ENCODE results near the gene CSMD2.

The CSMD2 gene

GRCh38 chr1:33866281-33866680 is 298.7 kb downstream of the CSMD2 start:
- TF ChIP-seq CTCF (IDR thresholded peaks at IDR 0.05; ENCODE audit: low read depth, low read length, missing control alignments) = no peak

GRCh38 chr1:33864460-33865389 is 300.3 kb downstream of the CSMD2 start:
- no peak for DNase-seq (ENCODE audit: low read depth)
- H3K4me3 ChIP-seq (ENCODE audit: low read depth, low read length) = no peak overlapping the region
- no peak for TF ChIP-seq CTCF (IDR thresholded peaks at IDR 0.05; ENCODE audit: low read depth, low read length, missing control alignments)

More at GRCh38 chr1:33866281-33866680, 298.7 kb downstream of the CSMD2 start:
- no peak overlapping the region for H3K4me3 ChIP-seq (ENCODE audit: low read depth, low read length)
- no peak for DNase-seq (ENCODE audit: low read depth)

GRCh38 chr1:33863779-33864178 is 301.3 kb downstream of the CSMD2 start, which contains the start of gene HMGB4:
HMGB4 (plus strand) TSS chr1:33864079; CDS start chr1:33864192, 113 bp downstream.
- no peak for TF ChIP-seq CTCF (IDR thresholded peaks at IDR 0.05; ENCODE audit: low read depth, low read length, missing control alignments)
- H3K4me3 ChIP-seq (ENCODE audit: low read depth, low read length) = no peak within 1 kb of the TSS
- no peak for DNase-seq (ENCODE audit: low read depth)

- no peak for DNase-seq (ENCODE audit: low read depth)
- TF ChIP-seq CTCF (IDR thresholded peaks at IDR 0.05; ENCODE audit: low read depth, low read length, missing control alignments) = no peak
- H3K4me3 ChIP-seq (ENCODE audit: low read depth, low read length) = no peak overlapping the region
Measured at GRCh38 chr1:33860671-33861070, 304.4 kb downstream of the CSMD2 start.

- no peak overlapping the region for H3K4me3 ChIP-seq (ENCODE audit: low read depth, low read length)
- no peak for TF ChIP-seq CTCF (IDR thresholded peaks at IDR 0.05; ENCODE audit: low read depth, low read length, missing control alignments)
- no peak for DNase-seq (ENCODE audit: low read depth)
Measured at GRCh38 chr1:33854091-33854490, 310.9 kb downstream of the CSMD2 start.

GRCh38 chr1:33853431-33853830 is 311.6 kb downstream of the CSMD2 start:
- no peak for TF ChIP-seq CTCF (IDR thresholded peaks at IDR 0.05; ENCODE audit: low read depth, low read length, missing control alignments)
- H3K4me3 ChIP-seq (ENCODE audit: low read depth, low read length) = no peak overlapping the region
- DNase-seq (ENCODE audit: low read depth) = no peak
